ENCODE data around the gene WBP4. TPM values are rescaled to one million over a fixed set of nuclear protein-coding genes. Genes with fewer than 3 reads are reported as not detected.
A peak's percentile ranks its signal among the peaks of the same experiment; 100 is the strongest.

WBP4 gene
- total RNA-seq, 2 experiments from 2014 or later: 9.3 to 9.9 TPM

GRCh38 chr13:41054212-41054877 lies 7.0 kb upstream of the WBP4 start:
- Mint-ChIP-seq H3K4me1 (peaks cover 51% of the 10 kb centered on the region), H3K4me3 (peak overlapping the region; percentile 38), H3K36me3 (peaks cover 6% of the 10 kb centered on the region), H3K27ac (no peak overlapping the region), H3K9me3 (peaks cover 3% of the 10 kb centered on the region), H3K27me3 (no peaks in the 10 kb centered on the region)
- DNase-seq (no peak), ATAC-seq (ENCODE audit: low read depth) (peak; percentile 78)
- POLR2A ChIA-PET: interaction anchor here (0.9 to 1.0 kb wide), 2 partner anchors 34 to 168 kb away, joined by 3 read pairs; no protein-coding TSS in a partner anchor

DNA sequence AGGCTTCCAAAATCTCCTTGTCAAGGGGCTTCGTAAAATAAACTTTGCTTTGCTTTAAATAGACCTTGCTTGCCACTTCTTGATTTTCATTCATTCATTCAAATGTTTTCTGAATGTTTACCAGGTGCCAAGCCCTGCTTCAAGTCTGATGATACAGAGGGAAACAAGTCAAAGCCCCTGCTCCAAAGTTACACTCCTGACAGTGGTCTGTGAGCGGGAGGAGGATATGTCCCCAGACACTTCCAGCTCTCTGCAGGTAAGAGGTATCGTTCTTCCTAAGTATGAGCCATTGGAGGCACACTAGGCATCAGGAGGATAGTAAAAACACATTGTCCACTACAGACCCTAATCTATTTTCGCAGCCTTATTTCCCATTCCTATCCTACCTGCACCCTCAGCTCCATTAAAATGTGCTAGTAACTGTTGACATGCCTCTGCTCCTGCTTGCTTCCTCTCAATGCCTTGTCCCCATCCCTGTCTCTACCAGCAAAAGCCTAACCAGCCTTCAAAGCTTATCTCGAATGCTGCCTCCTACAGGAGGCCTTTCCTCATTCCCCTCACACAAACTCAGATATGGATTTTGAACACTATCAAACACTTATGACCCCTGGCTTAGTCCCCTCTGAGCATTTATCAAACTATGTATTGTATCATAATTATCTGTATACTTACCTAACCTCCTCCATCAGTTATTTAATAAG lies 6.2 kb upstream of the WBP4 start:
- Mint-ChIP-seq H3K36me3 (peaks cover 3% of the 10 kb centered on the region), H3K27ac (peak overlapping the region; percentile 1), H3K9me3 (no peaks in the 10 kb centered on the region), H3K4me3 (peak overlapping the region; percentile 1), H3K4me1 (peaks cover 54% of the 10 kb centered on the region), H3K27me3 (no peaks in the 10 kb centered on the region)
- POLR2A ChIA-PET: interaction anchor here (0.9 kb wide), 1 partner anchor 168 kb away, joined by 3 read pairs; no protein-coding TSS in a partner anchor
- no peak for DNase-seq
- ATAC-seq (ENCODE audit: low read depth): no peak

- DNase-seq (no peak), ATAC-seq (ENCODE audit: low read depth) (no peak)
- Mint-ChIP-seq H3K27ac (no peak overlapping the region), H3K27me3 (no peaks in the 10 kb centered on the region), H3K4me3 (no peak overlapping the region), H3K4me1 (peaks cover 53% of the 10 kb centered on the region), H3K36me3 (peaks cover 3% of the 10 kb centered on the region), H3K9me3 (no peaks in the 10 kb centered on the region)
- POLR2A ChIA-PET: interaction anchor here (0.7 kb wide), 1 partner anchor 21 kb away, joined by 4 read pairs; no protein-coding TSS in a partner anchor
Observed at GRCh38 chr13:41056194-41056593, 5.1 kb upstream of the WBP4 start.

DNA sequence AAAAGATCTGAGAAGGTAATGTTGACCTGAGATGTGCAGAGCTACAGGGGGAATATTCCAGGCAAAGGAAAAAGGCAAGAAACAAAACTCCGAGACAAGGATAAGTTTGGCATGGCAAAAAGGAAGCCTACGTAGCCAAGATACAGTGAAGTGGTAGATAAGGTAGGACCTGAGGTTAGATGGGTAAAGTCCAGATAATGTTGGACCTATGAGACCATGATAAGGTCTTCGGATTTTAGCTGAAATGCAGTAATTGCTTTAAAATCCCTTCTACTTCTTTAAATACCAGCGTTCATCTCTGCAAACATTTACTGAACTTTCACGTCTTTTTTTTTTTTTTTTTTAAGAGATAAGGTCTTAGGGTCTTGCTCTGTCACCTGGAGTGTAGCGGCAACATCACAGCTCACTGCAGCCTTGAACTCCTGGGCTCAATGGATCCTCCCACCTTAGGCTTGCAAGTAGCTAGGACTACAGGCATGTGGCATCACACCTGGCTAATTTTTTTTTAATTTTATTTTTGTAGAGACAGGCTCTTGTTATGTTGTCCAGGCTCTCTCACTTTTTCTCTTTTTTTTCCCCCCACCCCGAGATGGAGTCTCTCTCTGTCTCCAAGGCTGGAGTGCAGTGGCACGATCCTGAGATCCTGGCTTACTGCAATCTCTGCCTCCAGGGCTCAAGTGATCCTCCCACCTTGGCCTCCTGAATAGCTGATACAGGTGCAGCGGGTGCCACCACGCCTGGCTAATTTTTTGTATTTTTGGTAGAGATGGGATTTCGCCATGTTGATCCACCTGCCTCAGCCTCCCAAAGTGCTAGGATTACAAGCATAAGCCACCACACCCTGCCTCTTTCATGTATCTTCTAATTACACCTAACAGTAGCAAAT lies 4.2 kb upstream of the WBP4 start:
- no peak overlapping the region for H3K4me3 Mint-ChIP-seq
- ATAC-seq (ENCODE audit: low read depth) (no peak), DNase-seq (no peak)
- H3K36me3 Mint-ChIP-seq: peaks cover 3% of the 10 kb centered on the region
- POLR2A ChIA-PET: interaction anchor here (0.7 kb wide), 1 partner anchor 22 kb away, joined by 4 read pairs; no protein-coding TSS in a partner anchor
- no peaks in the 10 kb centered on the region for H3K27me3 Mint-ChIP-seq
- peaks cover 51% of the 10 kb centered on the region for H3K4me1 Mint-ChIP-seq
- H3K27ac Mint-ChIP-seq: no peak overlapping the region
- H3K9me3 Mint-ChIP-seq: no peaks in the 10 kb centered on the region

DNA sequence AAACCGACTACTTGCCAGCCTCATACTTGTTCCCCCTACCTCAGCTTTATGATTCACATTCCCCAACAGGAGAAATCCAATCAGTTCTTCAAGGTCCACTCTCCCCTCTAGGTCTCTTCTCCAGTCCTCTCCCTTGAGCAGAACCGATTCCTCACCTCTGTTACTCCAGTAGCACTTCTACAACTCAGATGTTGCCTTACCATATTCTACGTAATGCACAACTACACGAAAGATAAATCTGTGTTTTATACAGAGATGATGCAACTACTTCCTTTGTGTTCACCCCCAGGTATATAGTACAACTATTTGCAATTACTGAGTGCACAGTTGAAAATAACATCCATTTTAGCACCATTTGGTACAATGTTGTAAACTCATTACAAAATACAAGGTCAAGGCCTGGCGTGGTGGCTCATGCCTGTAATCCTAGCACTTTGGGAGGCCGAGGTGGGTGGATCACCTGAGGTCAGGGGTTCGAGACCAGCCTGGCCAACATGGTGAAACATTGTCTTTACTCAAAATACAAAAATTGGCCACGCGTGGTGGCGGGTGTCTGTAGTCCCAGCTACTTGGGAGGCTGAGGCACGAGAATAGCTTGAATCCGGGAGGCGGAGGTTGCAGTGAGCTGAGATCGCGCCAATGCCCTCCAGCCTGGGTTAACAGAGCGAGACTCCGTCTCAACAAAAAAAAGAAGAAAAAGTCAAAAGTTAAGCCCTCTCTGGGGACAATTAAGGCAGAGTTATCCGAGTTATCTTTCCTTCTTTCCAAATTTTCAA lies 2.8 kb upstream of the WBP4 start:
- Mint-ChIP-seq H3K4me1 (peaks cover 61% of the 10 kb centered on the region), H3K27me3 (no peaks in the 10 kb centered on the region), H3K36me3 (peaks cover 7% of the 10 kb centered on the region), H3K9me3 (no peaks in the 10 kb centered on the region), H3K27ac (peak overlapping the region; percentile 39), H3K4me3 (peak overlapping the region; percentile 97)
- DNase-seq: no peak
- ATAC-seq (ENCODE audit: low read depth): no peak
- POLR2A ChIA-PET: interaction anchor here (1.2 to 2.7 kb wide), 2 partner anchors 39 to 136 kb away, joined by 3 to 24 read pairs; partner anchors contain the start of genes ELF1 and KBTBD7

DNA sequence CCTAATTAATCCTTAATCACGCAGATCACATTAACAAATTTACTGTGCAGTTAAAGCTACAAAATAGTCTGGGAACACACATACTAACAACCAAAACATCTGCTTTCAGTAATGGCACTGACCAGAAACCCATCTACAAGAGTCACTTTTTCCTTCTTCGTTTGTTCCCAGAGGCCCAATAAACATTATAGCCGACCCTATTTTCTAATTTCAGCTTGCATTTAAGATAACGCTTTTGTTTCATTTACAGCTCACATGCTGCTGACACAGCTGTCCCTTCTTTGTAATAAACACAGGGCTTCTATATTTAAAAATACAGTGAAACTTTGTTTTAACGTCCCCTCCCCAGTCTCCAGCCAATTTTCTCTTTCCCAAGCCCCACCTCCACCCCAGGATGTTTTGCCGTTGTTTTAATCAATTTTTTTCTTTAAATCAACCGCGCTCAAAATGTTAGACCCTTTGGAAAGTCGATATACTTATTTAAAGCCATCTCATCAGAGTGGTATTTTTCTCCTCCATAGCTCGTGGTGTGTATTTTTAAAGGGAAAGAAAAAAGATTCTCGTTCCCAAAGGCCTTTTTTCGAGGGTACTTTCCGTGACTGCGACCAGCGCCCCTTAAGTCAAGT lies 1.7 kb upstream of the WBP4 start:
- no peak for ATAC-seq (ENCODE audit: low read depth)
- H3K4me3 Mint-ChIP-seq: peak overlapping the region; percentile 97
- POLR2A ChIA-PET: interaction anchor here (1.2 to 2.7 kb wide), 3 partner anchors 40 to 135 kb away, joined by 3 to 24 read pairs (median 11); partner anchors contain the start of genes ELF1 and KBTBD7
- DNase-seq: no peak
- H3K4me1 Mint-ChIP-seq: peaks cover 58% of the 10 kb centered on the region
- H3K36me3 Mint-ChIP-seq: peaks cover 10% of the 10 kb centered on the region
- H3K9me3 Mint-ChIP-seq: no peaks in the 10 kb centered on the region
- no peaks in the 10 kb centered on the region for H3K27me3 Mint-ChIP-seq
- H3K27ac Mint-ChIP-seq: peak overlapping the region; percentile 96

DNA sequence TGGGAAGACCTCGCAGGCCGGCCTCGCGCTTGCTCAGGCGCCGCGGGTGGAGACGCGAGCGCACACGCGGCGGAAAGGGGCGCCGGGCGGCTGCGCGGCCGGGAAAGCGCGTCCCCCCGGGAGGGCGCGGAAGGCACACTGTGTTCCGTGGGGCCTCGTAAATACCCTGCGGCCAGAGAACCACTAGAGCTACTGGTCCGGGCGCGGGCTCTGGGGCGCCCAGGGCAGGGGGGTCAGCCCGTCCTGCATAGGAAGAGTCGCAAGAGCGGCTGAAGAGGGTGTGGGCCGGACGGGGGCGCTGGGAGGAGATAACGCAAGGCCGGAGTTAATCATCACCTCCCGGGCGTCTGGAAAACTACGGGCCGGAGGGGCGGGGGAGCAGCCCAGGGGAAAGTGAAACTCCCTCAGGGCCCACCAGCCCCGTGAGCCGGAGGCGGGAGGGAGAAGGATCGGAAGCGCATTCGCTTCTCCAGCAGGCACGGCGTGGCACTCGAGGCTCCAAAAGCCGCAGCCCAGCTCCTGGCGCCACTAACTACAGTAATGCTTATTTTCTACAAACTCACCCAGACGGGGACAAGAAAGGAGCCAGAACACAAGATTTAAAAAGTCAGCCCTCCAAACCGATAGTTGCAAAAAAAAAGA lies 1.1 kb upstream of the WBP4 start:
- no peaks in the 10 kb centered on the region for H3K27me3 Mint-ChIP-seq
- POLR2A ChIA-PET: interaction anchor here (0.7 to 2.7 kb wide), 17 partner anchors 14 to 1212 kb away, joined by 3 to 24 read pairs (median 4); partner anchors contain the start of genes AKAP11, ELF1, KBTBD6 and MTRF1

DNA sequence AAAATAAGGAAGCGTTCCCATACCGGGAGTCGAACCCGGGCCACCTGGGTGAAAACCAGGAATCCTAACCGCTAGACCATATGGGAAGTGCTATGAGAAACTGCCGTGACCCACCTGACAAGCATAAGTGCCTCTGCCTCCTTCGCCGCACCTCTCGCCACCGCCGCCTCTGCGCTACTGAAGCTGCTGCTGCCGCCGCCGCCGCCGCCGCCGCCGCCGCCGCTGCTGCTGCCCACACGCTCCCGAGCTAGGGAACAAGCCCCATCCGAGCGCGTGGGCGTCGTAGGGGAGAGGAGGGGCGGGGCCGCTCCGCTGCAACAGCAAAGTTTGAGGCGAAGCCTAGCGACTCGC lies 610 bp upstream of the WBP4 start:
- Mint-ChIP-seq H3K9me3 (no peaks in the 10 kb centered on the region), H3K4me1 (peaks cover 51% of the 10 kb centered on the region), H3K27me3 (no peaks in the 10 kb centered on the region), H3K4me3 (peak overlapping the region; percentile 97), H3K27ac (peak overlapping the region; percentile 96), H3K36me3 (peaks cover 12% of the 10 kb centered on the region)
- POLR2A ChIA-PET: interaction anchor here (0.7 to 2.7 kb wide), 18 partner anchors 14 to 1211 kb away, joined by 3 to 24 read pairs (median 4); partner anchors contain the start of genes AKAP11, ELF1, KBTBD6 and MTRF1
- ATAC-seq (ENCODE audit: low read depth): peak; percentile 49
- peak; percentile 85 for DNase-seq

More for the DNA sequence above, 1.1 kb upstream of the WBP4 start:
- Mint-ChIP-seq H3K36me3 (peaks cover 10% of the 10 kb centered on the region), H3K27ac (peak overlapping the region; percentile 96), H3K4me3 (peak overlapping the region; percentile 97), H3K4me1 (peaks cover 53% of the 10 kb centered on the region), H3K9me3 (no peaks in the 10 kb centered on the region)
- DNase-seq (peak; percentile 79), ATAC-seq (ENCODE audit: low read depth) (peak; percentile 31)

- H3K9me3 Mint-ChIP-seq: no peaks in the 10 kb centered on the region
- peak; percentile 20 for ATAC-seq (ENCODE audit: low read depth)
- POLR2A ChIA-PET: interaction anchor here (1.0 to 1.5 kb wide), 2 partner anchors 141 to 1210 kb away, joined by 3 read pairs; partner anchors contain the start of gene AKAP11
- H3K4me1 Mint-ChIP-seq: peaks cover 41% of the 10 kb centered on the region
- H3K36me3 Mint-ChIP-seq: peaks cover 16% of the 10 kb centered on the region
- H3K27me3 Mint-ChIP-seq: no peaks in the 10 kb centered on the region
- peak overlapping the region; percentile 96 for H3K27ac Mint-ChIP-seq
- no peak for DNase-seq
- peak overlapping the region; percentile 97 for H3K4me3 Mint-ChIP-seq
Observed at GRCh38 chr13:41061914-41062837, 867 bp downstream of the WBP4 start.

DNA sequence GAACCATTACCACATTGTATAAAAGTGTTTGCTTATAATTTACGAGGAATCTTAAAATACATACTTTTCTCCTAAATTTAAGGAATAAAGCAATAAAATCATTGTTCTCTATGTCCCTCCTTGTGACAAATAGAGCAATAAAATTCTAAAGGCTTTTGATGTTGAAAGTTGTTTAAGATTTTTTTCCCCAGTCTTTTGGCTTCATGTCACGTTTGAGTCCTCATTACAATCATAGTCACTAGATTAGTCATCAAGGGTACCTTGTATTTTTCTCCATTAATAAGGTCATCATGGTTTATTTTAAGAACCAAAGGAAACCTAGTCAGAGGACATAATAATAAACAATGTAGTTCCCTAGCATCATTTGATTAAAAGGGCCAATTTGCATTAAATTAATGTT lies 3.2 kb downstream of the WBP4 start:
- DNase-seq (no peak), ATAC-seq (ENCODE audit: low read depth) (no peak)
- Mint-ChIP-seq H3K4me3 (no peak overlapping the region), H3K36me3 (peaks cover 24% of the 10 kb centered on the region), H3K9me3 (no peaks in the 10 kb centered on the region), H3K27me3 (no peaks in the 10 kb centered on the region), H3K4me1 (peaks cover 21% of the 10 kb centered on the region), H3K27ac (no peak overlapping the region)
- POLR2A ChIA-PET: no interaction called here

- no peak for DNase-seq
- Mint-ChIP-seq H3K4me3 (no peak overlapping the region), H3K27ac (no peak overlapping the region), H3K4me1 (peaks cover 18% of the 10 kb centered on the region), H3K36me3 (peaks cover 24% of the 10 kb centered on the region), H3K27me3 (no peaks in the 10 kb centered on the region), H3K9me3 (no peaks in the 10 kb centered on the region)
- POLR2A ChIA-PET: no interaction called here
- ATAC-seq (ENCODE audit: low read depth): no peak
Observed at GRCh38 chr13:41065078-41065477, 3.8 kb downstream of the WBP4 start.
